Measurements from ENCODE around the gene INO80C.

The INO80C gene

DNA sequence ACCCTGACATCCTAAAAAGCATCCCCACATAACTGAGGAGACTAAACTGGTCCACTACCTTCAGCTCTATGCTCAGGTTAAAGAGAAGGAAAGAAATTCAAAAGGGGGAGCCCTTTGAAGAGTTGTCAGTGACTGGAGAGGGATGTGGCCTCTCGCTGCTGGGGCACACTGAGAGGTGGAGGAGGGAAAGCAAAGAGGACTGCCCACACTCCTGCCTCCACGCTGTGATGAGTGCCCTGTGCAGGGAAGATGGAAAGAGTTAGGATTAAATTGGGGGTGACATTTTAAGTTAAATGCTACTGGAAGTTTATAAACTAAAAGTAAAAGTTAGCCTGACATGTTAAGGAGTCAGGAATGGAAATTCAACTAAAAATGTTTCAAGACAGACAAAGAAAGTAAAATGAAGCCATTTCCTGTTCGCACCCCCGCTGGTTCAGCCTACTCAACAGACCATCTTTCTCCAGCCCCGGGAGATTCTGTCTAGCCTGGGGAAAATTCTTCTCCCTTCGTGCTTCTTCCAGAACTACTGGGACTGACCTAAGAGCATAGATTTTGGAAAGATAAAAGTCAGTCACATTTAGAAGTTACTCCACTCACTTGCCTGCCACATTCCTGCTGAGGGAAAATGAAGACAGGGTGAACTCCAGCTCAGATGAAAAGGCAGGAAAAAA is 17.8 kb upstream of the INO80C start:
- Histone ChIP-seq H3K9me3 (ENCODE audit: low read depth, low read length) (no peaks in the 10 kb centered on the region), H3K36me3 (ENCODE audit: insufficient read depth, low read length) (no peaks in the 10 kb centered on the region), H3K9ac (ENCODE audit: insufficient read length) (peak overlapping the region; percentile 42), H3K4me3 (peak overlapping the region; percentile 44), H3K27ac (peak overlapping the region; percentile 88)
- TF ChIP-seq EZH2 (IDR thresholded peaks at IDR 0.05) = no peak
- TF ChIP-seq POLR2AphosphoS5 (IDR thresholded peaks at IDR 0.05; ENCODE audit: borderline replicate concordance, low read depth, low read length) = no peak
- no peak for TF ChIP-seq FOXP2 (optimal IDR thresholded peaks at IDR 0.05; ENCODE audit: control extremely low read depth, extremely low read length, insufficient read depth)
- DNase-seq (ENCODE audit: low read depth, low spot score) = no peak

DNA sequence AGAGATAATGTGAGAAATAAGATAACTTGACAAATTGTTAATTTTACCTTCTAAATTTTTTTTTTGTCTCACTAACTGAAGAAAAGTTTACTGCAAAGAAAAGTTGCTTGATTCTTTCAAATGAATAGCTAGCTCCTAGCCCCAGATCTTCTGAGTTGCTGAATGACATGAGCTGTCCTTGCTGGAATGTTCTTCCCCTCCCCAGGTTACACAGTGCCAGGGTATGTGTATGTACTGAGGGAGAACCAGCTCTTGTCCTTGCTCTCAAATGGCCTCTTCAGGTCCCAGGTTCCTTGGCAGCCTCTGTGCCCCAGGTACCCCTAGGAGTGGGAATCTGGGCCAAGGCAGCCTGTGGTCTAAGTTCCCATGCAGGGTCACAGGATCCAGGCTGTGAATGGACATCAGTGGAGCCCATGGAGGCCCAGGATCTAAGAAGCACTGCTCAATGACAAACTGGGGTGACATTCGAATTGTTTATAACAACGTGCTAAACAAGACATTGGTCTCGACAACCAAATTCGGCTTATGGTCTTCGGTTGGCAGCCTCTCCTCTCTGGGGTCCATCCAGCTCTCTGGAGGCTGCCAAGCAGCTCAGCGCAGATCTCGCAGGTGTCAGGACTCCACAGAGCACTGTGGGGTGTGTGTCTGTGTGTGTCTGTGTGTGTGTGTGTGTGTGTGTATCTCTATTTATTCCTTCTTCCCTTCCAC is 17.1 kb upstream of the INO80C start:
- no peaks in the 10 kb centered on the region for H3K36me3 ChIP-seq (ENCODE audit: insufficient read depth, low read length)
- no peak overlapping the region for H3K27ac ChIP-seq
- DNase-seq (ENCODE audit: low read depth, low spot score) = no peak
- H3K9me3 ChIP-seq (ENCODE audit: low read depth, low read length) = no peaks in the 10 kb centered on the region
- TF ChIP-seq EZH2 (IDR thresholded peaks at IDR 0.05) (no peak), POLR2AphosphoS5 (IDR thresholded peaks at IDR 0.05; ENCODE audit: borderline replicate concordance, low read depth, low read length) (no peak), FOXP2 (optimal IDR thresholded peaks at IDR 0.05; ENCODE audit: control extremely low read depth, extremely low read length, insufficient read depth) (no peak)
- H3K9ac ChIP-seq (ENCODE audit: insufficient read length) = no peak overlapping the region
- H3K4me3 ChIP-seq = no peak overlapping the region

DNA sequence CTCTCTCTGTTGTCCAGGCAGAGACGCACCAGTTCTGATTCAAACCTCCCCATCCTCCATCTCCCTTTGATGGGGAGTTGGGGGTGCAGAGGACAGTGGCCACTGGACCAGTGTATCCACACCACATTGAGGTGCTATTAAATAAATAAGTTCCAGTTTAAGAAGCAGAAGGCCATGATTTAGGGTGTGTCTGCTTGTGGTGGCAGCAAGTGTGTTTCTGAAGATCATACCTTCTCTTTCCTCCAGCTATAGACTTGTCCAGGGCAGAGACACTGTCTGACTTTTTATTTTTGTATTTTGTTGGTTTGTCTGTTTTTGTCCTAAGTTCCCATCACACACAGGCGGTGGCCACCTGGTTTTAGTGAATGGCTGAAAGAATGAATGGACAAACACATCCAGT is 16.5 kb upstream of the INO80C start:
- Histone ChIP-seq H3K27ac (no peak overlapping the region), H3K4me3 (no peak overlapping the region), H3K36me3 (ENCODE audit: insufficient read depth, low read length) (no peaks in the 10 kb centered on the region), H3K9me3 (ENCODE audit: low read depth, low read length) (no peaks in the 10 kb centered on the region), H3K9ac (ENCODE audit: insufficient read length) (no peak overlapping the region)
- DNase-seq (ENCODE audit: low read depth, low spot score) = no peak
- TF ChIP-seq POLR2AphosphoS5 (IDR thresholded peaks at IDR 0.05; ENCODE audit: borderline replicate concordance, low read depth, low read length) (no peak), EZH2 (IDR thresholded peaks at IDR 0.05) (no peak), FOXP2 (optimal IDR thresholded peaks at IDR 0.05; ENCODE audit: control extremely low read depth, extremely low read length, insufficient read depth) (no peak)

DNA sequence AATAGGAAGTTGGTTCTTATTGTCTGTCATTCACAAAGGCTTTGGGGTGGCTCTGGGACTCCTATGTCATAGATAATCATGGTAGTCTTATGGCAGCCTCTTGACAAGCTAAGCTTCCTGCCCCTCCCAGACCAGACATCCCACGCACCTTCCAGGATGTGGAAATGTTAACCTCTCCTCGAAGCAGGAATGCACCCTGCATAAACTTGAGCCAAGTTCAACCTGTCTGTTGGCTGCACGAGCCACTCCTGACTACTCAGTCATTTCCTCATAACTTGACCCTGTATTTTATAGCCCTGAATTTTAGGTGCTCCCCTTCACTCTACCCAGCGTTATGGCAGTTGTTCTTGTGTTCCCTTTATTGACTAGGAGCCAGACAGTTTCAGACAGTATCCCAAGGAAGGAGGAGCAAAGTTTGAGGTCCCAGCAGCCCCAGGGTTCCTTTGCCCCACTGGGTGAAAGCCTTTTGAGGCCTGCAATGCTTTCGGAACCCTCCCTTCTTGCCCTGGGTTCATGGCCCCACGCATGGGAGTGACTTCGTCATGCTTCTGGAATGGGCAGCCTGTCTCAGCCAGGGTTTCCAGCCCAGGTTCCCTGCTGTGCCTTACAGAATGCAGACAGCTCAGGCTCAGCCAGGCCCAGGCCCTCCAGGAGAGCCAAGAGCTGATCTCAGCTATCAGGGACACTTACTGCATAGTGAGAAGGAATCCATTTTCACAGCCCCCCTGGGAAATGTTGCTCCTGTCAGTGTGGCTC is 15.6 kb upstream of the INO80C start:
- no peak for TF ChIP-seq FOXP2 (optimal IDR thresholded peaks at IDR 0.05; ENCODE audit: control extremely low read depth, extremely low read length, insufficient read depth)
- TF ChIP-seq EZH2 (IDR thresholded peaks at IDR 0.05) = no peak

DNA sequence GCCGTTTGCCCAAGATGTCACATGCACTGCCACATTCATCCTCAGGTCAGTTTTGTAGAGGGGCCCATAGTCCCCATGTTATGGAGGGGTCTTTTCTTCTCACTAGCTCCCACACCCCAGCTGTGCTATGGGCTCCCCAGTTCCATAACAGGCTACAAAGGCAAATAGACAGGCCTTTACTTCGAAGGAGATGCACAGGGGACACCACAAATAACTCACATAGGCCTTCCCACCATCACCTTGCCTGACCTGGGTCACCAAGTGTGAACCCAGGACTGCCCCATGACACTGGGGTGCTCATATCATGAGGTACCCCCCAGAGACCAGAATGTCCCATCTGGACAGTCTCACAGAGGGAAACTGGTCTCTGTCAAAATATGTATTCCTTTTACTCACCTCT is 15.0 kb upstream of the INO80C start:
- H3K27ac ChIP-seq = no peak overlapping the region
- H3K4me3 ChIP-seq = no peak overlapping the region
- TF ChIP-seq EZH2 (IDR thresholded peaks at IDR 0.05) (no peak), POLR2AphosphoS5 (IDR thresholded peaks at IDR 0.05; ENCODE audit: borderline replicate concordance, low read depth, low read length) (no peak), FOXP2 (optimal IDR thresholded peaks at IDR 0.05; ENCODE audit: control extremely low read depth, extremely low read length, insufficient read depth) (no peak)
- H3K36me3 ChIP-seq (ENCODE audit: insufficient read depth, low read length) = no peaks in the 10 kb centered on the region
- H3K9me3 ChIP-seq (ENCODE audit: low read depth, low read length) = no peaks in the 10 kb centered on the region
- no peak for DNase-seq (ENCODE audit: low read depth, low spot score)
- H3K9ac ChIP-seq (ENCODE audit: insufficient read length) = no peak overlapping the region

More for the DNA sequence above, 15.6 kb upstream of the INO80C start:
- H3K27ac ChIP-seq = no peak overlapping the region
- H3K4me3 ChIP-seq = no peak overlapping the region
- H3K9me3 ChIP-seq (ENCODE audit: low read depth, low read length) = no peaks in the 10 kb centered on the region
- H3K36me3 ChIP-seq (ENCODE audit: insufficient read depth, low read length) = no peaks in the 10 kb centered on the region
- no peak for DNase-seq (ENCODE audit: low read depth, low spot score)
- H3K9ac ChIP-seq (ENCODE audit: insufficient read length) = no peak overlapping the region

DNA sequence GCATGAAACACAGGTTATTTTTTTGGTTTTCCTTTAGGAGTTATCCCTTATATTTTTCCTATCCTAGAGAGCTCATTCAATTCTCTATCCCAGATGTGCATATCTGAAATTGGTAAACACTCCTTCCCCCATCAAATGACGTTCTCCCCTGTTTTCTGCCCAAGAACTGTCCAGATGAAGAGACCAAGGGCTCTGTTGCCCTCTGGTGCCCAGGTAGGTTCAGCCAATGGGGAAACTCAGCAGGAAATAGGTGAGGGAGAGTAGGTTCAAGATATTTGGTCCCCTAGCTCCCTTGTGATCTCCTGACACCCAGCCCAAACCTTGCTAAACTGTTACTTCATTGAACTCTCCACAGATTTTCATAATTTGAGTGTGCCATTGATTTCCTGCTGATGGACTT is 14.1 kb upstream of the INO80C start:
- Histone ChIP-seq H3K9me3 (ENCODE audit: low read depth, low read length) (no peaks in the 10 kb centered on the region), H3K4me3 (no peak overlapping the region), H3K36me3 (ENCODE audit: insufficient read depth, low read length) (no peaks in the 10 kb centered on the region), H3K27ac (no peak overlapping the region), H3K9ac (ENCODE audit: insufficient read length) (no peak overlapping the region)
- DNase-seq (ENCODE audit: low read depth, low spot score) = no peak
- TF ChIP-seq POLR2AphosphoS5 (IDR thresholded peaks at IDR 0.05; ENCODE audit: borderline replicate concordance, low read depth, low read length) (no peak), EZH2 (IDR thresholded peaks at IDR 0.05) (no peak), FOXP2 (optimal IDR thresholded peaks at IDR 0.05; ENCODE audit: control extremely low read depth, extremely low read length, insufficient read depth) (no peak)

DNA sequence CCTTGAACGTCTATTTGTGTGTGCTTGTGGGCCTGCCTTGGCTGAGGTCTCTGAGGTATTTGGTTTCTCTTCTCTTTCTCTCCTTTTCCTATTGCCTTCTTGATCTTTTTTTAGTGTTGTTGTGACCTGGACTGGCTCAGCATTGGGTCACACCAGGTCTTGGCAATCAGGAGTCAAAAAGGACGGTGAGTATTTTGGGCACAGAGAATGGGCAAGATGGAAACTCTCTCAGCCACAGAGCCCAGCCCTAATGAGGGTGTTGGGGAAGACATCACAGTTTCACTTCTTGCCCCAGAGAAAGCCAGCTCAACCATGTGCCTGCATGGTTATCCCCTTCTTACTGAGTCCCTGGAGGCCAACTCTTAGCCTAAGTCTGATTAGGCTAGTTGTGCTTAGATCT is 13.7 kb upstream of the INO80C start:
- DNase-seq (ENCODE audit: low read depth, low spot score) = no peak
- Histone ChIP-seq H3K36me3 (ENCODE audit: insufficient read depth, low read length) (no peaks in the 10 kb centered on the region), H3K9me3 (ENCODE audit: low read depth, low read length) (no peaks in the 10 kb centered on the region), H3K9ac (ENCODE audit: insufficient read length) (no peak overlapping the region), H3K27ac (no peak overlapping the region), H3K4me3 (no peak overlapping the region)
- TF ChIP-seq EZH2 (IDR thresholded peaks at IDR 0.05) (no peak), FOXP2 (optimal IDR thresholded peaks at IDR 0.05; ENCODE audit: control extremely low read depth, extremely low read length, insufficient read depth) (no peak), POLR2AphosphoS5 (IDR thresholded peaks at IDR 0.05; ENCODE audit: borderline replicate concordance, low read depth, low read length) (no peak)

DNA sequence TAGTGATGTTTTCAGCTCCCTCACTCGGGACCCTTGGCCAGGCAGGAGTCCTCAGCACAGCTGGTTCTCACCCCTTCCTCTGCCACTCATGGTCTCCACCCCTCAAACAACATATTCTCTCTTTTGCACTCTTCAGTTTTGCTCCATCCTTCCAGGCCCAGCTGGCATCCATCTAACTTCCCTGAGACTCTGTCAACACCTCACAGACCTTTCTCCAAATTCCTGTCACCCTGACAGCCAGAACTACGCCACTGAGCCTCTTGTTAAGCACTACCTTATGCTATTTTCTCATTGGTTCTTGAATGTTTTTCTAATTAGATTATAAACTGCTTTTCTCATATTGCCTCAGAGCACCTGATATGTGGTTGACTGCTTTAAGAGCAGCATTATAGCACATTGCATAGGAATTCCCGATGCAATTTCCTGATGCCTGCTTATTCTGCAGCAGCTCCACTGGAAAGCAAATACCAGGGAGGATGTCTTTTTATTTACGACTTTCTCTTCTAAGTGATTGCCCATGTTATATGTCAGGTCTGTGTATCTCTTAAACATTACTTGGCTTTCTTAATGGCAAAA is 12.4 kb upstream of the INO80C start:
- Histone ChIP-seq H3K9ac (ENCODE audit: insufficient read length) (no peak overlapping the region), H3K27ac (no peak overlapping the region; the same call in 1 of the 2 replicates), H3K36me3 (ENCODE audit: insufficient read depth, low read length) (no peaks in the 10 kb centered on the region), H3K4me3 (no peak overlapping the region), H3K9me3 (ENCODE audit: low read depth, low read length) (no peaks in the 10 kb centered on the region)
- DNase-seq (ENCODE audit: low read depth, low spot score) = no peak
- TF ChIP-seq FOXP2 (optimal IDR thresholded peaks at IDR 0.05; ENCODE audit: control extremely low read depth, extremely low read length, insufficient read depth) = no peak
- TF ChIP-seq POLR2AphosphoS5 (IDR thresholded peaks at IDR 0.05; ENCODE audit: borderline replicate concordance, low read depth, low read length) = no peak
